WTC11 (cell line): ENCODE results near the gene CPAMD8. TPM values are rescaled to one million over a fixed set of nuclear protein-coding genes. Genes with fewer than 3 reads are reported as not detected.
"Not testable (repeated sequence)": the region's sequence is repeated elsewhere in the genome, so short reads cannot be mapped to it uniquely, and the experiment has no call there.

Source experiments
- ATAC-seq: fragments of 200-7000 bp; cut with Tn5 transposase; 2 replicates; pipeline ENCODE4 v1.10.0; 2021; ENCODE audit warnings: mild to moderate bottlenecking, moderate library complexity
- CTCF ChIA-PET: fragments of 300-600 bp; sonication (Branson Sonifier 250); formaldehyde crosslinking; loops from one replicate; lab custom pipeline; 2021; ENCODE audit warnings: antibody characterized with exemption; lab: Charles Lee
- POLR2A ChIA-PET: fragments of 350-600 bp; sonication (Branson Sonifier 250); formaldehyde crosslinking; loops from one replicate; lab custom pipeline; 2021; ENCODE audit warnings: antibody characterized with exemption; lab: Charles Lee
- DNase-seq: peaks from one replicate; pipeline ENCODE4 v3.0.0; 2021; ENCODE audit warnings: low spot score
- H3K27ac Mint-ChIP-seq: 2 replicates; pipeline ENCODE4 v1.8.0; 2021; ENCODE audit warnings: mixed read lengths
- H3K27me3 Mint-ChIP-seq: 2 replicates; pipeline ENCODE4 v1.8.0; 2021; ENCODE audit warnings: low read depth, mild to moderate bottlenecking, moderate library complexity, mixed read lengths
- H3K36me3 Mint-ChIP-seq: 2 replicates; pipeline ENCODE4 v1.8.0; 2021; ENCODE audit warnings: mixed read lengths
- H3K4me1 Mint-ChIP-seq: 2 replicates; pipeline ENCODE4 v1.8.0; 2022; ENCODE audit warnings: mixed read lengths
- H3K4me3 Mint-ChIP-seq: 2 replicates; pipeline ENCODE4 v1.8.0; 2021; ENCODE audit warnings: mild to moderate bottlenecking, moderate library complexity, mixed read lengths
- H3K9me3 Mint-ChIP-seq: 2 replicates; pipeline ENCODE4 v1.8.0; 2021; ENCODE audit warnings: mixed read lengths
- E2F4 ChIP-seq: sonication (generic); formaldehyde crosslinking; IDR thresholded peaks from 2 replicates; pipeline ENCODE4 v1.8.1; 2022; ENCODE audit warnings: low read depth, mild to moderate bottlenecking, moderate library complexity, missing genetic modification reagents, borderline replicate concordance
- E2F5 ChIP-seq: sonication (generic); formaldehyde crosslinking; IDR thresholded peaks from 2 replicates; pipeline ENCODE4 v1.8.1; 2022; ENCODE audit warnings: mild to moderate bottlenecking, moderate library complexity, missing genetic modification reagents
- ERG ChIP-seq: fragments of 250-450 bp; sonication (Bioruptor Pico); IDR thresholded peaks from 2 replicates; pipeline ENCODE4 v1.8.0; 2021; ENCODE audit warnings: mild to moderate bottlenecking
- FOXK1 ChIP-seq: sonication (generic); formaldehyde crosslinking; IDR thresholded peaks from 2 replicates; pipeline ENCODE4 v1.8.0; 2022; ENCODE audit warnings: mild to moderate bottlenecking, moderate library complexity, missing genetic modification reagents
- FOXP1 ChIP-seq: sonication (generic); formaldehyde crosslinking; IDR thresholded peaks from 2 replicates; pipeline ENCODE4 v1.8.0; 2022; ENCODE audit warnings: missing genetic modification reagents, mild to moderate bottlenecking, moderate library complexity, borderline replicate concordance
- FOXP4 ChIP-seq: sonication (generic); formaldehyde crosslinking; IDR thresholded peaks from 2 replicates; pipeline ENCODE4 v1.8.0; 2022; ENCODE audit warnings: mild to moderate bottlenecking, missing genetic modification reagents
- HMGA2 ChIP-seq: fragments of 250-450 bp; sonication (Bioruptor Pico); IDR thresholded peaks from 2 replicates; pipeline ENCODE4 v1.4.0; 2021; ENCODE audit warnings: mild to moderate bottlenecking, moderate library complexity
- IRF1 ChIP-seq: sonication (generic); formaldehyde crosslinking; IDR thresholded peaks from 2 replicates; pipeline ENCODE4 v1.8.0; 2023; ENCODE audit warnings: missing genetic modification reagents
- MAX ChIP-seq: sonication (generic); formaldehyde crosslinking; IDR thresholded peaks from 2 replicates; pipeline ENCODE4 v1.8.0; 2022; ENCODE audit warnings: mild to moderate bottlenecking, missing genetic modification reagents
- NFYB ChIP-seq: sonication (generic); formaldehyde crosslinking; conservative IDR thresholded peaks from 2 replicates; pipeline ENCODE4 v1.8.0; 2022; ENCODE audit warnings: low read depth, missing genetic modification reagents
- SP1 ChIP-seq: sonication (generic); formaldehyde crosslinking; conservative IDR thresholded peaks from 2 replicates; pipeline ENCODE4 v1.8.1; 2022; ENCODE audit warnings: missing genetic modification reagents
- ZBTB21 ChIP-seq: sonication (generic); formaldehyde crosslinking; IDR thresholded peaks from 2 replicates; pipeline ENCODE4 v1.8.1; 2023; ENCODE audit warnings: mild to moderate bottlenecking, missing genetic modification reagents, borderline replicate concordance
- ZMAT4 ChIP-seq: fragments of 250-450 bp; sonication (Bioruptor Pico); IDR thresholded peaks from 2 replicates; pipeline ENCODE4 v1.9.0; 2021; ENCODE audit warnings: mild to moderate bottlenecking
- ZNF138 ChIP-seq: sonication (generic); formaldehyde crosslinking; conservative IDR thresholded peaks from 2 replicates; pipeline ENCODE4 v1.8.1; 2022; ENCODE audit warnings: mild to moderate bottlenecking, moderate library complexity, missing genetic modification reagents
- ZNF281 ChIP-seq: sonication (generic); formaldehyde crosslinking; IDR thresholded peaks from 2 replicates; pipeline ENCODE4 v1.8.0; 2023; ENCODE audit warnings: mild to moderate bottlenecking, missing genetic modification reagents
- total RNA-seq: library from RNA; stranded (reverse); gene quantifications from 3 replicates; pipeline ENCODE4 v1.2.3, GENCODE V29; 2021

Gene CPAMD8
- total RNA-seq, 1 experiment from 2014 or later, result 6.9 TPM

GRCh38 chr19:16960996-16961822 is 65.4 kb downstream of the CPAMD8 start:
- peak overlapping the region; percentile 82 for H3K27ac Mint-ChIP-seq
- peaks cover 17% of the 10 kb centered on the region for H3K27me3 Mint-ChIP-seq
- H3K36me3 Mint-ChIP-seq, result peaks cover 14% of the 10 kb centered on the region
- H3K9me3 Mint-ChIP-seq, result peaks cover 15% of the 10 kb centered on the region
- peak; percentile 80 for DNase-seq
- peak; percentile 76 for ATAC-seq
- POLR2A ChIA-PET, result not testable (repeated sequence)
- peak overlapping the region; percentile 17; the same call in 1 of the 2 replicates for H3K4me3 Mint-ChIP-seq
- CTCF ChIA-PET, result interaction anchor here (0.5 kb wide), 1 partner anchor 300 kb away, joined by 3 read pairs; no protein-coding TSS in a partner anchor
- peaks cover 16% of the 10 kb centered on the region for H3K4me1 Mint-ChIP-seq
- TF ChIP-seq ZNF281, result peak; percentile 90
- 0 out of 2 replicates have a peak, but pooled peaks have one; percentile 14 for TF ChIP-seq ZBTB21 (CRISPR knock-in tag)
- TF ChIP-seq FOXP4 (CRISPR knock-in tag), result peak; percentile 79; the same call in 1 of the 2 replicates
- peak; percentile 61; the same call in 1 of the 2 replicates for TF ChIP-seq MAX (CRISPR knock-in tag)
- TF ChIP-seq FOXK1 (CRISPR knock-in tag), result peak; percentile 39; the same call in 1 of the 2 replicates
- peak; percentile 85; the same call in 1 of the 2 replicates for TF ChIP-seq FOXP1 (CRISPR knock-in tag)
- TF ChIP-seq SP1, result 0 out of 2 replicates have a peak, but pooled peaks have one; percentile 27

GRCh38 chr19:16958277-16958676 is 68.3 kb downstream of the CPAMD8 start:
- Mint-ChIP-seq H3K4me1 (peaks cover 16% of the 10 kb centered on the region), H3K36me3 (peaks cover 14% of the 10 kb centered on the region)

GRCh38 chr19:16957855-16958254 is 68.8 kb downstream of the CPAMD8 start:
- DNase-seq (no peak), ATAC-seq (no peak)
- Mint-ChIP-seq H3K4me3 (no peak overlapping the region), H3K4me1 (peaks cover 16% of the 10 kb centered on the region), H3K36me3 (peaks cover 14% of the 10 kb centered on the region), H3K9me3 (peaks cover 12% of the 10 kb centered on the region), H3K27ac (no peak overlapping the region), H3K27me3 (peaks cover 6% of the 10 kb centered on the region)
- POLR2A ChIA-PET, result no interaction called here
- no peak for TF ChIP-seq NFYB (CRISPR knock-in tag)
- CTCF ChIA-PET, result no interaction called here

More at GRCh38 chr19:16958277-16958676, 68.3 kb downstream of the CPAMD8 start:
- DNase-seq, H3K4me3 Mint-ChIP-seq, ATAC-seq, H3K9me3 Mint-ChIP-seq, H3K27me3 Mint-ChIP-seq, POLR2A ChIA-PET, H3K27ac Mint-ChIP-seq, CTCF ChIA-PET: not testable (repeated sequence)

- DNase-seq (no peak), ATAC-seq (no peak)
- Mint-ChIP-seq H3K4me3 (no peak overlapping the region), H3K27ac (peak overlapping the region; percentile 26; the same call in 1 of the 2 replicates), H3K36me3 (peaks cover 14% of the 10 kb centered on the region), H3K27me3 (peaks cover 6% of the 10 kb centered on the region), H3K9me3 (peaks cover 12% of the 10 kb centered on the region), H3K4me1 (peaks cover 16% of the 10 kb centered on the region)
- ChIA-PET POLR2A (no interaction called here), CTCF (no interaction called here)
- no peak for TF ChIP-seq IRF1 (CRISPR knock-in tag)
- TF ChIP-seq ZMAT4, result no peak
- no peak for TF ChIP-seq E2F5 (CRISPR knock-in tag)
- no peak for TF ChIP-seq E2F4 (CRISPR knock-in tag)
- no peak for TF ChIP-seq MAX (CRISPR knock-in tag)
- TF ChIP-seq ERG, result no peak
- TF ChIP-seq ZNF138 (CRISPR knock-in tag), result no peak
- TF ChIP-seq HMGA2 (CRISPR knock-in tag), result no peak
Measured at GRCh38 chr19:16957151-16957701, 69.4 kb downstream of the CPAMD8 start.
